GM13976 (cell line): Measurements from ENCODE around the gene TRAFD1.
A peak's percentile ranks its signal among the peaks of the same experiment; 100 is the strongest.
"Not testable (repeated sequence)": the region's sequence is repeated elsewhere in the genome, so short reads cannot be mapped to it uniquely, and the experiment has no call there.

ENCODE experiments used
- DNase-seq: peaks from one replicate; pipeline ENCODE4 v3.0.0; 2012; ENCODE audit warnings: low spot score
- in situ Hi-C: fragments of 300-500 bp; cut with MboI; formaldehyde crosslinking; loops from one replicate; pipeline ENCODE4 v1.12.0; 2022; ENCODE audit warnings: low sequenced_read_pairs, mixed read lengths, inconsistent platforms; ENCODE audit not compliant: unreplicated experiment
- TF ChIP-seq, protein P1 (sequence below): IDR thresholded peaks from 2 replicates; pipeline ENCODE4 v1.5.1; 2012; ENCODE audit warnings: borderline replicate concordance, mild to moderate bottlenecking; ENCODE audit not compliant: insufficient read depth; ENCODE audit errors: extremely low read depth, missing control alignments, control extremely low read depth

TRAFD1 gene

DNA sequence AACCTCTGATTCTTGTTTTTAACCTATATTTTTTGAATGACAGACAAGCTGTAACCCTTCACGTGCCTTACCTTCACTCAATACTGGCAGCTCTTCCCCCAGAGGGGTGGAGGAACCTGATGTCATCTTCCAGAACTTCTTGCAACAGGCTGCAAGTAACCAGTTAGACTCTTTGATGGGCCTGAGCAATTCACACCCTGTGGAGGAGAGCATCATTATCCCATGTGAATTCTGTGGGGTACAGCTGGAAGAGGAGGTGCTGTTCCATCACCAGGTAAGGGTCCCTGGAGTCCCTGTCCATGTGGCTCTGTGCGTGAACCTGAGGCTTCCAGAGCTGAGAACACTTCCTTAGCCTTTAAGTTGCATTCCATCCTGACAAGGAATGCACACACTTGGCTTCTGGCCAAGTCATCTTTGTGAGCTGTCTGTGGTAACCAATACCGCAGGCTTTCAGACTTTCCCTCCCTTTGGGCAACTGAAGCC is 22.7 kb downstream of the TRAFD1 start:
- TF ChIP-seq, protein P1, sequence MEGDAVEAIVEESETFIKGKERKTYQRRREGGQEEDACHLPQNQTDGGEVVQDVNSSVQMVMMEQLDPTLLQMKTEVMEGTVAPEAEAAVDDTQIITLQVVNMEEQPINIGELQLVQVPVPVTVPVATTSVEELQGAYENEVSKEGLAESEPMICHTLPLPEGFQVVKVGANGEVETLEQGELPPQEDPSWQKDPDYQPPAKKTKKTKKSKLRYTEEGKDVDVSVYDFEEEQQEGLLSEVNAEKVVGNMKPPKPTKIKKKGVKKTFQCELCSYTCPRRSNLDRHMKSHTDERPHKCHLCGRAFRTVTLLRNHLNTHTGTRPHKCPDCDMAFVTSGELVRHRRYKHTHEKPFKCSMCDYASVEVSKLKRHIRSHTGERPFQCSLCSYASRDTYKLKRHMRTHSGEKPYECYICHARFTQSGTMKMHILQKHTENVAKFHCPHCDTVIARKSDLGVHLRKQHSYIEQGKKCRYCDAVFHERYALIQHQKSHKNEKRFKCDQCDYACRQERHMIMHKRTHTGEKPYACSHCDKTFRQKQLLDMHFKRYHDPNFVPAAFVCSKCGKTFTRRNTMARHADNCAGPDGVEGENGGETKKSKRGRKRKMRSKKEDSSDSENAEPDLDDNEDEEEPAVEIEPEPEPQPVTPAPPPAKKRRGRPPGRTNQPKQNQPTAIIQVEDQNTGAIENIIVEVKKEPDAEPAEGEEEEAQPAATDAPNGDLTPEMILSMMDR, result no peak
- in situ Hi-C loops, result no loop called here
- DNase-seq, result peak; percentile 4

DNA sequence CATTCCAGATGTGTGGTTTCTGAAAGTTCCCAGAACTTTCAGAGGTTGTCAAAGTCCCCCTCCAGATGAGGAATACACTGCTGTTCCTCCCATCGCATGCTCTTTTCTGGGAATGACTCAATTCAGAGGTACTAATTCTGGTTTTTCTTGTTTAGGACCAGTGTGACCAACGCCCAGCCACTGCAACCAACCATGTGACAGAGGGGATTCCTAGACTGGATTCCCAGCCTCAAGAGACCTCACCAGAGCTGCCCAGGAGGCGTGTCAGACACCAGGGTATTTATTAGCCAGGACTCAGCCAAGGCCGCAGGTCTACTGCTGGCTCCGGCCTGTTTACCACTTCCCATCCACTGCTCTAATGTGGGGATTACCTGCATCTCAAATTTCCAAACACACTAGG is 24.2 kb downstream of the TRAFD1 start:
- TF ChIP-seq, protein P1, result no peak
- peak; percentile 13 for DNase-seq

GRCh38 chr12:112151766-112152541 is 26.6 kb downstream of the TRAFD1 start:
- in situ Hi-C loops, result no loop called here
- TF ChIP-seq, protein P1, result no peak
- no peak for DNase-seq

More for the DNA sequence above, 24.2 kb downstream of the TRAFD1 start:
- in situ Hi-C loops, result no loop called here

GRCh38 chr12:112153181-112153892 is 28.0 kb downstream of the TRAFD1 start:
- TF ChIP-seq, protein P1, result no peak
- DNase-seq, result no peak
- in situ Hi-C loops, result no loop called here

- DNase-seq, result no peak
- TF ChIP-seq, protein P1, result no peak
- in situ Hi-C loops, result no loop called here
Measured at GRCh38 chr12:112153893-112154219, 28.5 kb downstream of the TRAFD1 start.

DNA sequence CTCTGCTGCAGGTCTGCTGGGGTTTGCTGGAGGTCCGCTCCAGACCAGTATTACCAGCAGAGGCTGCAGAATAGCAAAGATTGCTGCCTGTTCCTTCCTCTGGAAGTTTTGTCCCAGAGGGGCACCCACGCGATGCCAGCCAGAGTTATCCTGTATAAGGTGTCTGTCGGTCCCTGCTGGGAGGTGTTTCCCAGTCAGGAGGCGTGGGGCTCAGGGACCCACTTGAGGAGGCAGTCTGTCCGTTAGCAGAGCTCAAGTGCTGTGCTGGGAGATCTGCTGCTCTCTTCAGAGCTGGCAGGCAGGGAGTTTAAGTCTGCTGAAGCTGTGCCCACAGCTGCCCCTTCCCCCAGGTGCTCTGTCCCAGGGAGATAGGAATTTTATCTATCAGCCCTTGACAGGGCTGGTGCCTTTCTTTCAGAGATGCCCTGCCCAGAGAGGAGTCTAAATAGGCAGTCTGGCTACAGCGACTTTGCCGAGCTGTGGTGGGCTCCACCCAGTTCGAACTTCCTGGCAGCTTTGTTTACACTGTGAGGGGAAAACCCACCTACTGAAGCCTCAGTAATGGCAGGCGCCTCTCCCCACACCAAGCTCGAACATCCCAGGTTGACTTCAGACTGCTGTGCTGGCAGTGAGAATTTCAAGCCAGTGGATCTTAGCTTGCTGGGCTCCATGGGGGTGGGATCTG is 33.2 kb downstream of the TRAFD1 start:
- in situ Hi-C loops, DNase-seq: not testable (repeated sequence)
